ENCODE data around the gene UBR2.

DNA sequence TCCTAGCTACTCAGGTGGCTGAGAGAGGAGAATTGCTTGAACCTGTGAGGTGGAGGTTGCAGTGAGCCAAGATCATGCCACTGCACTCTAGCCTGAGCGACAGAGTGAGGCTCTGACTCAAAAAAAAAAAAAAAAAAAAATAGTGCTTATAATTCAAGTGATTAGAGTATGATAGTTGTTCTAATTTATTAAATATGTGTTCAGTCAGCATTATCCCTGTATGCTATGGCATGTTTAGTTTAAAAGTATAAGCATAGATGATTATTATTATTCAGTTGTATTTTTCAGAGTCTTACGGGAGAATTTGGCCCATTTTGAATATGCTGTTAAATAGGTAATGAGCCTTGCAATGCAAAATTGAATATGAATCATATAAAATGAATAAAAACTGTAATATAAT is 64.8 kb downstream of the UBR2 start:
- TF ChIP-seq, protein P1, sequence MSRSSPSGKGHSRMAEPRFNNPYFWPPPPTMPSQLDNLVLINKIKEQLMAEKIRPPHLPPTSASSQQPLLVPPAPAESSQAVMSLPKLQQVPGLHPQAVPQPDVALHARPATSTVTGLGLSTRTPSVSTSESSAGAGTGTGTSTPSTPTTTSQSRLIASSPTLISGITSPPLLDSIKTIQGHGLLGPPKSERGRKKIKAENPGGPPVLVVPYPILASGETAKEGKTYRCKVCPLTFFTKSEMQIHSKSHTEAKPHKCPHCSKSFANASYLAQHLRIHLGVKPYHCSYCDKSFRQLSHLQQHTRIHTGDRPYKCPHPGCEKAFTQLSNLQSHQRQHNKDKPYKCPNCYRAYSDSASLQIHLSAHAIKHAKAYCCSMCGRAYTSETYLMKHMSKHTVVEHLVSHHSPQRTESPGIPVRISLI (CRISPR knock-in tag; IDR thresholded peaks at IDR 0.05; ENCODE audit: borderline replicate concordance): no peak
- TF ChIP-seq, protein P2, sequence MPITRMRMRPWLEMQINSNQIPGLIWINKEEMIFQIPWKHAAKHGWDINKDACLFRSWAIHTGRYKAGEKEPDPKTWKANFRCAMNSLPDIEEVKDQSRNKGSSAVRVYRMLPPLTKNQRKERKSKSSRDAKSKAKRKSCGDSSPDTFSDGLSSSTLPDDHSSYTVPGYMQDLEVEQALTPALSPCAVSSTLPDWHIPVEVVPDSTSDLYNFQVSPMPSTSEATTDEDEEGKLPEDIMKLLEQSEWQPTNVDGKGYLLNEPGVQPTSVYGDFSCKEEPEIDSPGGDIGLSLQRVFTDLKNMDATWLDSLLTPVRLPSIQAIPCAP (CRISPR knock-in tag; IDR thresholded peaks at IDR 0.05; ENCODE audit: low read depth): no peak
- TF ChIP-seq GABPA (IDR thresholded peaks at IDR 0.05; ENCODE audit: low read depth, low read length) (no peak), GABPA (CRISPR knock-in tag; IDR thresholded peaks at IDR 0.05; ENCODE audit: low read depth) (no peak), CHD2 (IDR thresholded peaks at IDR 0.05; ENCODE audit: low read depth, low read length) (no peak), RFX5 (IDR thresholded peaks at IDR 0.05; ENCODE audit: low read depth, low read length) (no peak), CBFB (CRISPR knock-in tag; IDR thresholded peaks at IDR 0.05) (no peak), ZNF124 (CRISPR knock-in tag; IDR thresholded peaks at IDR 0.05) (no peak), KLF12 (CRISPR knock-in tag; IDR thresholded peaks at IDR 0.05; ENCODE audit: borderline replicate concordance) (no peak), NCOA1 (CRISPR knock-in tag; IDR thresholded peaks at IDR 0.05) (no peak), SIN3B (IDR thresholded peaks at IDR 0.05; ENCODE audit: low read length) (no peak)
- TF ChIP-seq, protein P3, sequence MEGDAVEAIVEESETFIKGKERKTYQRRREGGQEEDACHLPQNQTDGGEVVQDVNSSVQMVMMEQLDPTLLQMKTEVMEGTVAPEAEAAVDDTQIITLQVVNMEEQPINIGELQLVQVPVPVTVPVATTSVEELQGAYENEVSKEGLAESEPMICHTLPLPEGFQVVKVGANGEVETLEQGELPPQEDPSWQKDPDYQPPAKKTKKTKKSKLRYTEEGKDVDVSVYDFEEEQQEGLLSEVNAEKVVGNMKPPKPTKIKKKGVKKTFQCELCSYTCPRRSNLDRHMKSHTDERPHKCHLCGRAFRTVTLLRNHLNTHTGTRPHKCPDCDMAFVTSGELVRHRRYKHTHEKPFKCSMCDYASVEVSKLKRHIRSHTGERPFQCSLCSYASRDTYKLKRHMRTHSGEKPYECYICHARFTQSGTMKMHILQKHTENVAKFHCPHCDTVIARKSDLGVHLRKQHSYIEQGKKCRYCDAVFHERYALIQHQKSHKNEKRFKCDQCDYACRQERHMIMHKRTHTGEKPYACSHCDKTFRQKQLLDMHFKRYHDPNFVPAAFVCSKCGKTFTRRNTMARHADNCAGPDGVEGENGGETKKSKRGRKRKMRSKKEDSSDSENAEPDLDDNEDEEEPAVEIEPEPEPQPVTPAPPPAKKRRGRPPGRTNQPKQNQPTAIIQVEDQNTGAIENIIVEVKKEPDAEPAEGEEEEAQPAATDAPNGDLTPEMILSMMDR (CRISPR knock-in tag; IDR thresholded peaks at IDR 0.05): no peak
